ENCODE measurements around the gene RFTN1.

Gene RFTN1

DNA sequence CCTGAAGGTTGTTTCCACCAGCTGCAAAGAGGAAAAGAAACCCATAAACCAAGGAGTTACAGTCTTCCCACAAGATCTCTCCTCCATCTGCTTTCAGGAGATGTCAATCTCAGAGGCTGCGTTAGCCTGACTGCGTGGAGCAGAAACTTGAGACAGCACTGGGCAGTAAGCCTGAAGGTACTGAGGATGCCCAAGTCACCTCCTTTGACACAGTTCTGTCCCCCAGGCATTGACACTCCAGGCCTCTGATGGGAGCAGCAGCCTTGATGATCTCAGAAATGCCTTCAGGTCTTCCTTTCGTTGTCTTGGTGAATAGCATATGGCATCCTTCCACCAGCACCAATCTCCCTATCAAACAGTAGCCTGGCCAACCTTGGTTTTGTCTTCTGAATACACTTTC lies 159.2 kb downstream of the RFTN1 start:
- no peak for TF ChIP-seq EZH2phosphoT487 (IDR thresholded peaks at IDR 0.05; ENCODE audit: borderline replicate concordance, low read length)
- TF ChIP-seq, protein P1, sequence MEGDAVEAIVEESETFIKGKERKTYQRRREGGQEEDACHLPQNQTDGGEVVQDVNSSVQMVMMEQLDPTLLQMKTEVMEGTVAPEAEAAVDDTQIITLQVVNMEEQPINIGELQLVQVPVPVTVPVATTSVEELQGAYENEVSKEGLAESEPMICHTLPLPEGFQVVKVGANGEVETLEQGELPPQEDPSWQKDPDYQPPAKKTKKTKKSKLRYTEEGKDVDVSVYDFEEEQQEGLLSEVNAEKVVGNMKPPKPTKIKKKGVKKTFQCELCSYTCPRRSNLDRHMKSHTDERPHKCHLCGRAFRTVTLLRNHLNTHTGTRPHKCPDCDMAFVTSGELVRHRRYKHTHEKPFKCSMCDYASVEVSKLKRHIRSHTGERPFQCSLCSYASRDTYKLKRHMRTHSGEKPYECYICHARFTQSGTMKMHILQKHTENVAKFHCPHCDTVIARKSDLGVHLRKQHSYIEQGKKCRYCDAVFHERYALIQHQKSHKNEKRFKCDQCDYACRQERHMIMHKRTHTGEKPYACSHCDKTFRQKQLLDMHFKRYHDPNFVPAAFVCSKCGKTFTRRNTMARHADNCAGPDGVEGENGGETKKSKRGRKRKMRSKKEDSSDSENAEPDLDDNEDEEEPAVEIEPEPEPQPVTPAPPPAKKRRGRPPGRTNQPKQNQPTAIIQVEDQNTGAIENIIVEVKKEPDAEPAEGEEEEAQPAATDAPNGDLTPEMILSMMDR (IDR thresholded peaks at IDR 0.05; ENCODE audit: low read depth, low read length, poor library complexity, severe bottlenecking) = no peak
- Histone ChIP-seq H3F3A (ENCODE audit: control insufficient read depth, insufficient read depth) (no peaks in the 10 kb centered on the region; the same call in 1 of the 2 replicates), H4K20me1 (ENCODE audit: control insufficient read depth, insufficient read depth, low read depth, low read length) (no peaks in the 10 kb centered on the region), H3K9me2 (replicated peaks; ENCODE audit: control insufficient read depth, low read length) (no peaks in the 10 kb centered on the region), H3K4me1 (ENCODE audit: control insufficient read depth, low read length) (peaks cover 20% of the 10 kb centered on the region), H3K79me2 (ENCODE audit: control insufficient read depth, low read length) (peaks cover 95% of the 10 kb centered on the region), H3K9me3 (ENCODE audit: control insufficient read depth, insufficient read depth, low read length) (no peaks in the 10 kb centered on the region), H3K4me3 (ENCODE audit: low read length) (no peak overlapping the region), H3K27me3 (ENCODE audit: control insufficient read depth, low read length) (no peaks in the 10 kb centered on the region), H3K4me2 (ENCODE audit: low read length) (no peak overlapping the region), H3K27ac (ENCODE audit: low read depth, low read length) (no peak overlapping the region), H3K36me3 (ENCODE audit: control insufficient read depth, low read length) (peaks cover 99% of the 10 kb centered on the region)

DNA sequence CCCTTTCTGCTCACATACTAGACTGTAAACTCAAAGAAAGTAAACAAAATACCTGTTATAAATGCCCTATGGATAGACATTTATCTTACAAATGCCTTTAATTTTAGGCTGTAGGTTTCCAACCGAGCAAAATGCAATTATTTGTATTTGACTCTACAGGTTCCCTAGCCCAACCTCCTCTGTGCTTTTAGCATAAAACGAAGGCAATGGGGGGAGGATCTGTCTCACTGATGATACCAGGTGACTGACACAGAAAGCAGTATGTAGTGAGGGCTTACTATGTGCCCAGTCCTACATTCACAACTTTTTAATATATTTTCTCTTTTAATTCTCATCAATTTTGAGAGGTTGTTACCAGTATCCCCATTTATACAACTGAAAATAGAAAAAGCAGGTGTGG lies 161.1 kb downstream of the RFTN1 start:
- Histone ChIP-seq H4K20me1 (ENCODE audit: control insufficient read depth, insufficient read depth, low read depth, low read length) (no peaks in the 10 kb centered on the region), H3K4me1 (ENCODE audit: control insufficient read depth, low read length) (peaks cover 4% of the 10 kb centered on the region), H3K4me2 (ENCODE audit: low read length) (no peak overlapping the region), H3K36me3 (ENCODE audit: control insufficient read depth, low read length) (peaks cover 99% of the 10 kb centered on the region), H3K9me3 (ENCODE audit: control insufficient read depth, insufficient read depth, low read length) (no peaks in the 10 kb centered on the region), H3K4me3 (ENCODE audit: low read length) (no peak overlapping the region), H3K79me2 (ENCODE audit: control insufficient read depth, low read length) (peaks cover 95% of the 10 kb centered on the region), H3K9me2 (replicated peaks; ENCODE audit: control insufficient read depth, low read length) (no peaks in the 10 kb centered on the region), H3K27ac (ENCODE audit: low read depth, low read length) (no peak overlapping the region), H3K27me3 (ENCODE audit: control insufficient read depth, low read length) (no peaks in the 10 kb centered on the region), H3F3A (ENCODE audit: control insufficient read depth, insufficient read depth) (no peaks in the 10 kb centered on the region; the same call in 1 of the 2 replicates)
- TF ChIP-seq, protein P1 (IDR thresholded peaks at IDR 0.05; ENCODE audit: low read depth, low read length, poor library complexity, severe bottlenecking) = no peak
- TF ChIP-seq EZH2phosphoT487 (IDR thresholded peaks at IDR 0.05; ENCODE audit: borderline replicate concordance, low read length) = no peak

DNA sequence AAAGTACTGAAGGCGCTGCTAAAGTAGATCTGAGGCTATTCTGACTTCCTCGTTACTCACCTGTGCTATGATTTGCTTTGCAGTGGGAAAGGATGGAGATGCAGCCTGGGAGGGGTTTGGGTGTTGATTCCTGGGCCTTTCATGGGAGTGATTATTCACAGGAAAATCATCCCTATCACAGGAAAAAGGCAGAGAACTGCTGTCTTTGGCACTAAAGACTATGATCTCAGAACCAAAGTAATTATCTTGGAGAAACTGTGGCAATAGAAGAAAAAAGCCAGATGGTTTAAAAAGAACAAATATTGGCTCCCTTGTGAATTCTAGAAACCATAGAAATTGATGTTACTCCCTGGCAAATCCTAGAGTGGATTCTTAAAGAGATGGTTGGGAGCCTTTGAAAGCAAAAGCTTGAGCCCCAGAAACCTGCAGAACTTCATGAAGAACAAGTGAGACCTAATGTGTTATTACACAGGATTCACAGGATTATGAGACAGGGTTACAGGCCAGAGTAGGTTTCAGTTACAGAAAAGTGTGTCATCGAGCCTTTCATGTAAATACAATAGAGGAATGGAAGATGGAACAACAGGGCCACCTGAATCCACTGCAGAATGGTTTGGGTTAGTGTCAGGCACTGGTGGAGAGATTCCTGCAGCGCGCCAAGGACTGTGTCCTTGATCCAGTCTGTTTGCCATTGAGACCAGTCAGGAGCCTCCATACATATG lies 162.7 kb downstream of the RFTN1 start:
- H3K4me1 ChIP-seq (ENCODE audit: control insufficient read depth, low read length) = peaks cover 11% of the 10 kb centered on the region
- no peak overlapping the region for H3K27ac ChIP-seq (ENCODE audit: low read depth, low read length)
- H3K9me2 ChIP-seq (replicated peaks; ENCODE audit: control insufficient read depth, low read length) = no peaks in the 10 kb centered on the region
- H3K27me3 ChIP-seq (ENCODE audit: control insufficient read depth, low read length) = no peaks in the 10 kb centered on the region
- H3K79me2 ChIP-seq (ENCODE audit: control insufficient read depth, low read length) = peaks cover 98% of the 10 kb centered on the region
- no peak overlapping the region for H3K4me2 ChIP-seq (ENCODE audit: low read length)
- peaks cover 100% of the 10 kb centered on the region for H3K36me3 ChIP-seq (ENCODE audit: control insufficient read depth, low read length)
- no peaks in the 10 kb centered on the region for H3K9me3 ChIP-seq (ENCODE audit: control insufficient read depth, insufficient read depth, low read length)
- no peak overlapping the region for H3K4me3 ChIP-seq (ENCODE audit: low read length)
- H3F3A ChIP-seq (ENCODE audit: control insufficient read depth, insufficient read depth) = no peaks in the 10 kb centered on the region; the same call in none of the 2 replicates
- TF ChIP-seq EZH2phosphoT487 (IDR thresholded peaks at IDR 0.05; ENCODE audit: borderline replicate concordance, low read length) = no peak
- TF ChIP-seq, protein P1 (IDR thresholded peaks at IDR 0.05; ENCODE audit: low read depth, low read length, poor library complexity, severe bottlenecking) = no peak
- no peaks in the 10 kb centered on the region for H4K20me1 ChIP-seq (ENCODE audit: control insufficient read depth, insufficient read depth, low read depth, low read length)

Data from DOHH2 (cell line).